ENCODE data around the gene SGSM1.

The SGSM1 gene

GRCh38 chr22:24791362-24791761 lies 14.6 kb upstream of the SGSM1 start:
- Histone ChIP-seq H3K9me2 (replicated peaks; ENCODE audit: low read depth, low read length) (no peaks in the 10 kb centered on the region), H2AFZ (ENCODE audit: low read length) (no peak overlapping the region), H3F3A (ENCODE audit: low read depth) (no peaks in the 10 kb centered on the region), H4K20me1 (ENCODE audit: insufficient read depth, low read length, poor library complexity, severe bottlenecking) (no peaks in the 10 kb centered on the region), H3K9me3 (ENCODE audit: insufficient read depth, low read depth, low read length) (no peaks in the 10 kb centered on the region), H3K9ac (ENCODE audit: low read depth, low read length, poor library complexity, severe bottlenecking) (no peak overlapping the region), H3K27me3 (ENCODE audit: insufficient read depth, low read length, poor library complexity, severe bottlenecking) (no peaks in the 10 kb centered on the region), H3K36me3 (ENCODE audit: insufficient read depth, low read length) (no peaks in the 10 kb centered on the region), H3K4me3 (ENCODE audit: low read length, poor library complexity, severe bottlenecking) (no peak overlapping the region), H3K4me1 (ENCODE audit: insufficient read depth, low read length, poor library complexity, severe bottlenecking) (no peaks in the 10 kb centered on the region), H3K4me2 (ENCODE audit: low read depth, low read length, poor library complexity, severe bottlenecking) (no peak overlapping the region), H3K79me2 (ENCODE audit: insufficient read depth, low read length) (no peaks in the 10 kb centered on the region)
- TF ChIP-seq CTCF (conservative IDR thresholded peaks at IDR 0.05; ENCODE audit: low read length) (no peak), EZH2phosphoT487 (IDR thresholded peaks at IDR 0.05; ENCODE audit: borderline replicate concordance) (no peak)

- Histone ChIP-seq H4K20me1 (ENCODE audit: insufficient read depth, low read length, poor library complexity, severe bottlenecking) (no peaks in the 10 kb centered on the region), H3K9ac (ENCODE audit: low read depth, low read length, poor library complexity, severe bottlenecking) (no peak overlapping the region), H3K4me3 (ENCODE audit: low read length, poor library complexity, severe bottlenecking) (no peak overlapping the region), H3K4me1 (ENCODE audit: insufficient read depth, low read length, poor library complexity, severe bottlenecking) (no peaks in the 10 kb centered on the region), H3K9me2 (replicated peaks; ENCODE audit: low read depth, low read length) (no peaks in the 10 kb centered on the region), H3K36me3 (ENCODE audit: insufficient read depth, low read length) (no peaks in the 10 kb centered on the region), H3K27me3 (ENCODE audit: insufficient read depth, low read length, poor library complexity, severe bottlenecking) (no peaks in the 10 kb centered on the region), H3K9me3 (ENCODE audit: insufficient read depth, low read depth, low read length) (no peaks in the 10 kb centered on the region), H2AFZ (ENCODE audit: low read length) (no peak overlapping the region), H3K4me2 (ENCODE audit: low read depth, low read length, poor library complexity, severe bottlenecking) (no peak overlapping the region), H3K79me2 (ENCODE audit: insufficient read depth, low read length) (no peaks in the 10 kb centered on the region), H3F3A (ENCODE audit: low read depth) (no peaks in the 10 kb centered on the region)
- TF ChIP-seq EZH2phosphoT487 (IDR thresholded peaks at IDR 0.05; ENCODE audit: borderline replicate concordance) (no peak), CTCF (conservative IDR thresholded peaks at IDR 0.05; ENCODE audit: low read length) (no peak)
Observed at GRCh38 chr22:24796056-24796455, 10.0 kb upstream of the SGSM1 start.

- no peak overlapping the region for H3K4me2 ChIP-seq (ENCODE audit: low read depth, low read length, poor library complexity, severe bottlenecking)
Observed at GRCh38 chr22:24796860-24797259, 9.2 kb upstream of the SGSM1 start.

More at GRCh38 chr22:24796860-24797259, 9.2 kb upstream of the SGSM1 start:
- Histone ChIP-seq H3K9me2 (replicated peaks; ENCODE audit: low read depth, low read length) (no peaks in the 10 kb centered on the region), H3K4me1 (ENCODE audit: insufficient read depth, low read length, poor library complexity, severe bottlenecking) (no peaks in the 10 kb centered on the region), H3K9me3 (ENCODE audit: insufficient read depth, low read depth, low read length) (no peaks in the 10 kb centered on the region), H4K20me1 (ENCODE audit: insufficient read depth, low read length, poor library complexity, severe bottlenecking) (no peaks in the 10 kb centered on the region), H3K4me3 (ENCODE audit: low read length, poor library complexity, severe bottlenecking) (no peak overlapping the region), H3K27me3 (ENCODE audit: insufficient read depth, low read length, poor library complexity, severe bottlenecking) (no peaks in the 10 kb centered on the region), H3F3A (ENCODE audit: low read depth) (no peaks in the 10 kb centered on the region), H2AFZ (ENCODE audit: low read length) (no peak overlapping the region), H3K79me2 (ENCODE audit: insufficient read depth, low read length) (no peaks in the 10 kb centered on the region), H3K9ac (ENCODE audit: low read depth, low read length, poor library complexity, severe bottlenecking) (no peak overlapping the region), H3K36me3 (ENCODE audit: insufficient read depth, low read length) (no peaks in the 10 kb centered on the region)
- TF ChIP-seq EZH2phosphoT487 (IDR thresholded peaks at IDR 0.05; ENCODE audit: borderline replicate concordance) (no peak), CTCF (conservative IDR thresholded peaks at IDR 0.05; ENCODE audit: low read length) (no peak)
